AG09319 (cell line): ENCODE results near the gene SOX18.

Experiments
- DNase-seq: peaks from one replicate; pipeline ENCODE4 v3.0.0-alpha.2; 2010; ENCODE audit warnings: low read depth; ENCODE audit errors: extremely low read depth
- CTCF ChIP-seq: IDR thresholded peaks from 2 replicates; pipeline ENCODE4 v1.5.1; 2011; ENCODE audit warnings: low read depth, mild to moderate bottlenecking, inconsistent platforms, low read length, moderate library complexity

Gene SOX18

DNA sequence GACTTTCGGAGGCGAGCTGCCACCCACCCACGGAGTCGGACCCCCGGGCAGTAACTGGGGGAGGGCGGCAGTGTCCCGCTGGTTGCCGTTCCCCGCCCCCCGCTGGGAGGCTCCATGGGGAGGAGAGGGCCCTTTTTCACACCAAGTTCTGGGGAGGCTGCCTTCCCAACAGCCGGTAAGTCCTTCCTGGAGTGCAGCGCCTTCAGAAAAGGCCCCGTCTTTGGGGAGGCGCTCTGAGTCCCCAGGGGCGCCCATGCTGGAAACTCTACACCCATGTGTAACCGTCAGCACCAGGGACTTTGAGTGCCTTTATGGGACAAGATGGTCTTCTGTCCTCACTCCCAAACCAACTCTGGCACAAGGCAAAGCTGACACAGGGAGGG, 430 bp upstream of the SOX18 start:
- no peak for TF ChIP-seq CTCF
- no peak for DNase-seq

- DNase-seq = no peak
- TF ChIP-seq CTCF = no peak
Measured at GRCh38 chr20:64048402-64049044, 916 bp downstream of the SOX18 start.

DNA sequence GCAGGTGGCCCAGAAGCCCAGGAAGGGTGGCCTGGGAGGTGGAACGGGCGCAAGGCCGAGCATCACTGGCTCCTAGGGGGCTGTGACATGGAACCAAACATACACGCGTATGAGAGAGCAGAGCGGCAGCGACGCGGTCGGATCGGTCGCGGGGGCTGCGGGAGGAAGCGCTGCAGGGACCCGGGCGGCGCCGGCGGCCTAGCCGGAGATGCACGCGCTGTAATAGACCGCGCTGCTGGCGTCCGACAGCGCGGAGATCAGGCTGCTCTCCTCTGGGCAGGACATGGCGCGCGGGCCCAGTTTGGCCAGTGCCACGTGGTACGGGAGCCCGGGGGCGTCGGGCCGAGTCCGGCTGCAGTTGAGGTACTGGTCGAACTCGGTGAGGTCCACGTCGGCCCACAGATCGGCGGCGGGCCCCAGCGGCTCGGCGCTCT, 1.5 kb downstream of the SOX18 start:
- TF ChIP-seq CTCF = no peak
- no peak for DNase-seq

GRCh38 chr20:64047046-64047389, 2.4 kb downstream of the SOX18 start:
- DNase-seq = no peak
- TF ChIP-seq CTCF = no peak

DNA sequence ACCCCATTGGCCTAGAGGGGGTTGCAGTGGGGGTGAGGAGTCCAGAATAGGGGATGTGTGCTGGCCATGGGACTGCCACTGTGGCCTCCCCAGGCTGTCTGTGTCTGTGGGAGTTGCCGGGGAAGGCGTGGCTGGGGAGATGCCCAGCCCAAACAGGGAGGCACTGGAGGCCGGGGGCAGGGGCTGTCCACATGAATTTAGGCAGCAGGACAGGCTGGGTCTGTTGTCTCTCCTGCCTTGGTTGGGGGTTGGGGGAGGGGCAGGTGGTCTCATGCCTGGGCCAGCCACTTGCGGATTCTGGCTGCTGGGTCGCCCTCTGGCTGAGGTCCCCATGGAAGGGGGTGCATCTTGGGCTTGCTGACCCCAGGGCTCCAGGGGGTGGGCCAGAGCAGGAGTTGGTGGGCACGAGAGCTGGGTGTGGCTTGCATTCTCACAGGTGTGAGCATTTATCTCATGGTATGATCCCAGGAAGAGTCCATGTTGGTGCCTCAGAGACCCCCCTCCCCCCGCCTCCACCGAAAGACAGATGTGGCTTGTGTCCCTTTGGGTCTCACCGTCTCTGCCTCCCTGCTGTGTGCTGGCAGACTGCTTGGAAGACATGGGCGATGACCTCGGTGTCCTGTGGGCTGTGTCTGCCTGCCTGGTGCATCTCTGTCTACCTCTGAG, 4.0 kb downstream of the SOX18 start:
- no peak for DNase-seq
- no peak for TF ChIP-seq CTCF

- DNase-seq = no peak
Measured at GRCh38 chr20:64044484-64045247, 4.8 kb downstream of the SOX18 start.

More at GRCh38 chr20:64044484-64045247, 4.8 kb downstream of the SOX18 start:
- TF ChIP-seq CTCF = no peak
